GM12878 (cell line): ENCODE data around the gene PRPF31. TPM values are rescaled to one million over a fixed set of nuclear protein-coding genes. Genes with fewer than 3 reads are reported as not detected.

Experiments
- ATF7 ChIP-seq: fragments of 450-650 bp; IDR thresholded peaks from 2 replicates; pipeline ENCODE4 v1.6.1; 2016; ENCODE audit warnings: low read depth, mild to moderate bottlenecking
- BCL11A ChIP-seq: IDR thresholded peaks from 2 replicates; pipeline ENCODE4 v1.6.1; 2011; ENCODE audit warnings: low read depth, low read length
- BRCA1 ChIP-seq: IDR thresholded peaks from 2 replicates; pipeline ENCODE4 v1.6.1; 2011; ENCODE audit warnings: low read depth, low read length, improper control_type of control experiment
- CHD2 ChIP-seq: IDR thresholded peaks from 2 replicates; pipeline ENCODE4 v1.6.1; 2011; ENCODE audit warnings: low read depth, low read length, improper control_type of control experiment, borderline replicate concordance
- CREB1 ChIP-seq: IDR thresholded peaks from 2 replicates; pipeline ENCODE4 v1.6.1; 2012; ENCODE audit warnings: low read depth, mild to moderate bottlenecking, inconsistent platforms
- IKZF1 ChIP-seq: fragments of 450-650 bp; conservative IDR thresholded peaks from 2 replicates; pipeline ENCODE4 v1.6.1; 2017; ENCODE audit warnings: antibody characterized with exemption, mild to moderate bottlenecking
- IRF4 ChIP-seq: IDR thresholded peaks from 2 replicates; pipeline ENCODE4 v1.6.1; 2011; ENCODE audit warnings: low read depth, low read length
- KAT2A ChIP-seq: conservative IDR thresholded peaks from 2 replicates; pipeline ENCODE4 v1.6.1; 2011; ENCODE audit warnings: low read depth, low read length; ENCODE audit not compliant: control insufficient read depth
- KDM1A ChIP-seq: fragments of 200-600 bp; sonication (generic); IDR thresholded peaks from 2 replicates; pipeline ENCODE4 v1.6.1; 2016; ENCODE audit warnings: borderline replicate concordance
- LARP7 ChIP-seq: fragments of 450-650 bp; IDR thresholded peaks from 2 replicates; pipeline ENCODE4 v1.6.1; 2017; ENCODE audit warnings: mild to moderate bottlenecking
- MYB ChIP-seq: fragments of 150-350 bp; IDR thresholded peaks from 2 replicates; pipeline ENCODE4 v1.6.1; 2014; ENCODE audit warnings: mild to moderate bottlenecking, low read depth, low read length, borderline replicate concordance
- NBN ChIP-seq: fragments of 450-650 bp; IDR thresholded peaks from 2 replicates; pipeline ENCODE4 v1.6.1; 2016
- NR2F1 ChIP-seq: fragments of 450-650 bp; conservative IDR thresholded peaks from 2 replicates; pipeline ENCODE4 v1.6.1; 2017; ENCODE audit warnings: mild to moderate bottlenecking
- PAX5 ChIP-seq: IDR thresholded peaks from 2 replicates; pipeline ENCODE4 v1.6.1; 2011; ENCODE audit warnings: low read depth, low read length, borderline replicate concordance
- RAD21 ChIP-seq: IDR thresholded peaks from 2 replicates; pipeline ENCODE4 v1.6.1; 2011; ENCODE audit warnings: mild to moderate bottlenecking, low read depth, low read length, moderate library complexity; ENCODE audit not compliant: insufficient read depth
- RB1 ChIP-seq: fragments of 450-650 bp; formaldehyde crosslinking; IDR thresholded peaks from 2 replicates; pipeline ENCODE4 v1.6.1; 2017; ENCODE audit warnings: mild to moderate bottlenecking, borderline replicate concordance
- SIN3A ChIP-seq: IDR thresholded peaks from 2 replicates; pipeline ENCODE4 v1.6.1; 2012; ENCODE audit warnings: low read depth, low read length, improper control_type of control experiment
- SREBF2 ChIP-seq: IDR thresholded peaks from 2 replicates; pipeline ENCODE4 v1.6.1; 2012; ENCODE audit warnings: mild to moderate bottlenecking, low read length
- TAF1 ChIP-seq: IDR thresholded peaks from 2 replicates; pipeline ENCODE4 v1.6.1; 2011; ENCODE audit warnings: mild to moderate bottlenecking, low read depth, low read length, borderline replicate concordance
- ZNF622 ChIP-seq: fragments of 450-650 bp; IDR thresholded peaks from 2 replicates; pipeline ENCODE4 v1.6.1; 2017; ENCODE audit warnings: mild to moderate bottlenecking, inconsistent platforms
- polyA plus RNA-seq, 11 experiments: library from polyadenylated mRNA; depleted of rRNA in 4 of 11; unstranded in 6 of 11; stranded (reverse) in 5 of 11; fragments of >200 nt; fragmentation: Nextera tagmentation in 4 of 11; fragmentation: Illumina TruSeq in 1 of 11; extraction: Ambion mirVana in 4 of 11; extraction: Trizol in 1 of 11; gene quantifications; 1 replicate in 1 of 11; 2 replicates in 10 of 11; pipeline versions ENCODE4 v1.2.1 to v1.2.3, GENCODE V29; 2011 to 2016; ENCODE audit warnings: inconsistent platforms in 2 of 11, missing spikeins in 2 of 11, low read depth in 1 of 11
- total RNA-seq, 4 experiments: library from RNA; depleted of rRNA in 3 of 4; stranded (reverse); fragments of >200 nt in 3 of 4; fragmentation: Illumina TruSeq in 1 of 4; extraction: Trizol in 1 of 4; gene quantifications; 2 replicates each; pipeline versions ENCODE4 v1.2.1 to v1.2.3, GENCODE V29; 2013 to 2021
- TF ChIP-seq, protein P1 (sequence below): IDR thresholded peaks from 2 replicates; pipeline ENCODE4 v1.6.1; 2012; ENCODE audit warnings: improper control_type of control experiment, low read depth, low read length; ENCODE audit not compliant: insufficient replicate concordance
- TF ChIP-seq, protein P2 (sequence below): IDR thresholded peaks from 2 replicates; pipeline ENCODE4 v1.6.1; 2012; ENCODE audit warnings: low read depth, low read length, improper control_type of control experiment
- TF ChIP-seq, protein P3 (sequence below): IDR thresholded peaks from 2 replicates; pipeline ENCODE4 v1.6.1; 2011; ENCODE audit warnings: low read depth, mild to moderate bottlenecking, low read length, moderate library complexity, borderline replicate concordance; ENCODE audit errors: extremely low read depth
- TF ChIP-seq, protein P4 (sequence below): fragments of 450-650 bp; IDR thresholded peaks from 2 replicates; pipeline ENCODE4 v1.6.1; 2017; ENCODE audit warnings: mild to moderate bottlenecking, moderate library complexity

The PRPF31 gene
- total and polyA plus RNA-seq, 10 of the 15 experiments (the other 5 are each of a cell fraction or from before 2014, with no cell fraction given) = 2.7 to 170 (median 69.7) TPM

DNA sequence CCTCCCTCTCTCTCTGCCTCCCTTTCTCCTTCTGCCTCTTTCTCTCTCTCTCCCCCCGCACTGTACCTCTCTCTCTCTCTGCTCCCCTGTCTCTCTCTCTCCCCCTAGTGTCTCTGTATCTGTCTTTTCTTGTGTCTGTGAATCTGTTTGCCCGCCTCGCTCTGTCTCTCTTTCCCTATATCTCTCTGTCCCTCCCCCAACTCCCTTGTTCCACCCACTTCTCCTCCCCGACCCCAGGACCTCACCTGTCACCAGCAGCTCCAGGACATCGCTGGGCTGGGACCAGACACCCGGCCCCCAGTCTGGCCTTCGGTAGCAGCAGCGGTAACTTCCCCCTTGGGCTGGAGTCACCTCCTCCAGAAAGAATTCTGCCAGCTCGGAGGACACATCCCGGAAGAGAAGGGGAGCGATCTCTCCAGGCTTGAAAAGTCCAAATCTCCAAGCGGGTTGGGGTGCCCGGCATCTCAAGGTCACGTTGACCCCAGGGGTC is 18.9 kb upstream of the PRPF31 start (continued):
- TF ChIP-seq, protein P1, sequence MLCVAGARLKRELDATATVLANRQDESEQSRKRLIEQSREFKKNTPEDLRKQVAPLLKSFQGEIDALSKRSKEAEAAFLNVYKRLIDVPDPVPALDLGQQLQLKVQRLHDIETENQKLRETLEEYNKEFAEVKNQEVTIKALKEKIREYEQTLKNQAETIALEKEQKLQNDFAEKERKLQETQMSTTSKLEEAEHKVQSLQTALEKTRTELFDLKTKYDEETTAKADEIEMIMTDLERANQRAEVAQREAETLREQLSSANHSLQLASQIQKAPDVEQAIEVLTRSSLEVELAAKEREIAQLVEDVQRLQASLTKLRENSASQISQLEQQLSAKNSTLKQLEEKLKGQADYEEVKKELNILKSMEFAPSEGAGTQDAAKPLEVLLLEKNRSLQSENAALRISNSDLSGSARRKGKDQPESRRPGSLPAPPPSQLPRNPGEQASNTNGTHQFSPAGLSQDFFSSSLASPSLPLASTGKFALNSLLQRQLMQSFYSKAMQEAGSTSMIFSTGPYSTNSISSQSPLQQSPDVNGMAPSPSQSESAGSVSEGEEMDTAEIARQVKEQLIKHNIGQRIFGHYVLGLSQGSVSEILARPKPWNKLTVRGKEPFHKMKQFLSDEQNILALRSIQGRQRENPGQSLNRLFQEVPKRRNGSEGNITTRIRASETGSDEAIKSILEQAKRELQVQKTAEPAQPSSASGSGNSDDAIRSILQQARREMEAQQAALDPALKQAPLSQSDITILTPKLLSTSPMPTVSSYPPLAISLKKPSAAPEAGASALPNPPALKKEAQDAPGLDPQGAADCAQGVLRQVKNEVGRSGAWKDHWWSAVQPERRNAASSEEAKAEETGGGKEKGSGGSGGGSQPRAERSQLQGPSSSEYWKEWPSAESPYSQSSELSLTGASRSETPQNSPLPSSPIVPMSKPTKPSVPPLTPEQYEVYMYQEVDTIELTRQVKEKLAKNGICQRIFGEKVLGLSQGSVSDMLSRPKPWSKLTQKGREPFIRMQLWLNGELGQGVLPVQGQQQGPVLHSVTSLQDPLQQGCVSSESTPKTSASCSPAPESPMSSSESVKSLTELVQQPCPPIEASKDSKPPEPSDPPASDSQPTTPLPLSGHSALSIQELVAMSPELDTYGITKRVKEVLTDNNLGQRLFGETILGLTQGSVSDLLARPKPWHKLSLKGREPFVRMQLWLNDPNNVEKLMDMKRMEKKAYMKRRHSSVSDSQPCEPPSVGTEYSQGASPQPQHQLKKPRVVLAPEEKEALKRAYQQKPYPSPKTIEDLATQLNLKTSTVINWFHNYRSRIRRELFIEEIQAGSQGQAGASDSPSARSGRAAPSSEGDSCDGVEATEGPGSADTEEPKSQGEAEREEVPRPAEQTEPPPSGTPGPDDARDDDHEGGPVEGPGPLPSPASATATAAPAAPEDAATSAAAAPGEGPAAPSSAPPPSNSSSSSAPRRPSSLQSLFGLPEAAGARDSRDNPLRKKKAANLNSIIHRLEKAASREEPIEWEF = no peak
- TF ChIP-seq, protein P2, sequence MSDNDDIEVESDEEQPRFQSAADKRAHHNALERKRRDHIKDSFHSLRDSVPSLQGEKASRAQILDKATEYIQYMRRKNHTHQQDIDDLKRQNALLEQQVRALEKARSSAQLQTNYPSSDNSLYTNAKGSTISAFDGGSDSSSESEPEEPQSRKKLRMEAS = no peak
- TF ChIP-seq, protein P3, sequence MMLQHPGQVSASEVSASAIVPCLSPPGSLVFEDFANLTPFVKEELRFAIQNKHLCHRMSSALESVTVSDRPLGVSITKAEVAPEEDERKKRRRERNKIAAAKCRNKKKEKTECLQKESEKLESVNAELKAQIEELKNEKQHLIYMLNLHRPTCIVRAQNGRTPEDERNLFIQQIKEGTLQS = no peak
- TF ChIP-seq, protein P4, sequence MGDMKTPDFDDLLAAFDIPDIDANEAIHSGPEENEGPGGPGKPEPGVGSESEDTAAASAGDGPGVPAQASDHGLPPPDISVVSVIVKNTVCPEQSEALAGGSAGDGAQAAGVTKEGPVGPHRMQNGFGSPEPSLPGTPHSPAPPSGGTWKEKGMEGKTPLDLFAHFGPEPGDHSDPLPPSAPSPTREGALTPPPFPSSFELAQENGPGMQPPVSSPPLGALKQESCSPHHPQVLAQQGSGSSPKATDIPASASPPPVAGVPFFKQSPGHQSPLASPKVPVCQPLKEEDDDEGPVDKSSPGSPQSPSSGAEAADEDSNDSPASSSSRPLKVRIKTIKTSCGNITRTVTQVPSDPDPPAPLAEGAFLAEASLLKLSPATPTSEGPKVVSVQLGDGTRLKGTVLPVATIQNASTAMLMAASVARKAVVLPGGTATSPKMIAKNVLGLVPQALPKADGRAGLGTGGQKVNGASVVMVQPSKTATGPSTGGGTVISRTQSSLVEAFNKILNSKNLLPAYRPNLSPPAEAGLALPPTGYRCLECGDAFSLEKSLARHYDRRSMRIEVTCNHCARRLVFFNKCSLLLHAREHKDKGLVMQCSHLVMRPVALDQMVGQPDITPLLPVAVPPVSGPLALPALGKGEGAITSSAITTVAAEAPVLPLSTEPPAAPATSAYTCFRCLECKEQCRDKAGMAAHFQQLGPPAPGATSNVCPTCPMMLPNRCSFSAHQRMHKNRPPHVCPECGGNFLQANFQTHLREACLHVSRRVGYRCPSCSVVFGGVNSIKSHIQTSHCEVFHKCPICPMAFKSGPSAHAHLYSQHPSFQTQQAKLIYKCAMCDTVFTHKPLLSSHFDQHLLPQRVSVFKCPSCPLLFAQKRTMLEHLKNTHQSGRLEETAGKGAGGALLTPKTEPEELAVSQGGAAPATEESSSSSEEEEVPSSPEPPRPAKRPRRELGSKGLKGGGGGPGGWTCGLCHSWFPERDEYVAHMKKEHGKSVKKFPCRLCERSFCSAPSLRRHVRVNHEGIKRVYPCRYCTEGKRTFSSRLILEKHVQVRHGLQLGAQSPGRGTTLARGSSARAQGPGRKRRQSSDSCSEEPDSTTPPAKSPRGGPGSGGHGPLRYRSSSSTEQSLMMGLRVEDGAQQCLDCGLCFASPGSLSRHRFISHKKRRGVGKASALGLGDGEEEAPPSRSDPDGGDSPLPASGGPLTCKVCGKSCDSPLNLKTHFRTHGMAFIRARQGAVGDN = no peak
- no peak for TF ChIP-seq ZNF622
- TF ChIP-seq SREBF2 = no peak
- TF ChIP-seq IKZF1 = 0 out of 2 replicates have a peak, but pooled peaks have one; percentile 18
- no peak for TF ChIP-seq MYB
- no peak for TF ChIP-seq KDM1A
- no peak for TF ChIP-seq IRF4
- no peak for TF ChIP-seq CREB1
- no peak for TF ChIP-seq ATF7
- TF ChIP-seq LARP7 = no peak
- 0 out of 2 replicates have a peak, but pooled peaks have one; percentile 37 for TF ChIP-seq NR2F1
- no peak for TF ChIP-seq CHD2
- no peak for TF ChIP-seq BRCA1
- TF ChIP-seq KAT2A = no peak
- no peak for TF ChIP-seq SIN3A
- no peak for TF ChIP-seq BCL11A
- TF ChIP-seq RB1 = no peak
- TF ChIP-seq TAF1 = no peak
- peak; percentile 31 for TF ChIP-seq RAD21
- 0 out of 2 replicates have a peak, but pooled peaks have one; percentile 25 for TF ChIP-seq NBN
- TF ChIP-seq PAX5 = no peak
